HCT116 (cell line): ENCODE data around the gene ZBTB20.

ENCODE experiments used
- CEBPB ChIP-seq: IDR thresholded peaks from 2 replicates; pipeline ENCODE4 v1.6.1; 2012; ENCODE audit warnings: low read depth
- CTCF ChIP-seq, 3 experiments: fragments of 200-600 bp in 1 of 3; sonication (generic) in 1 of 3; IDR thresholded peaks in 2 of 3; conservative IDR thresholded peaks in 1 of 3; 2 replicates each; pipeline ENCODE4 v1.5.1; 2012 to 2017; ENCODE audit warnings: low read depth in 2 of 3, low read length in 2 of 3, antibody characterized with exemption in 1 of 3, borderline replicate concordance in 1 of 3, control low read depth in 1 of 3, mild to moderate bottlenecking in 1 of 3, mixed read lengths in 1 of 3, mixed run types in 1 of 3, moderate library complexity in 1 of 3; ENCODE audit not compliant: insufficient read depth in 1 of 3
- ELF1 ChIP-seq: IDR thresholded peaks from 2 replicates; pipeline ENCODE4 v1.6.1; 2012; ENCODE audit warnings: low read depth, borderline replicate concordance
- MAX ChIP-seq: IDR thresholded peaks from 2 replicates; pipeline ENCODE4 v1.6.1; 2012
- POLR2A ChIP-seq: IDR thresholded peaks from 2 replicates; pipeline ENCODE4 v1.7.0; 2011; ENCODE audit warnings: borderline replicate concordance; ENCODE audit not compliant: insufficient read depth, insufficient read length; ENCODE audit errors: extremely low read depth
- SIN3A ChIP-seq: IDR thresholded peaks from 2 replicates; pipeline ENCODE4 v1.6.1; 2012; ENCODE audit warnings: low read depth
- TCF7L2 ChIP-seq: IDR thresholded peaks from 2 replicates; pipeline ENCODE4 v1.7.0; 2011; ENCODE audit warnings: borderline replicate concordance, inconsistent platforms; ENCODE audit not compliant: insufficient read depth, insufficient read length; ENCODE audit errors: extremely low read depth
- YY1 ChIP-seq: IDR thresholded peaks from 2 replicates; pipeline ENCODE4 v1.6.1; 2011; ENCODE audit warnings: low read length, low read depth, moderate library complexity, mild to moderate bottlenecking; ENCODE audit not compliant: insufficient replicate concordance; ENCODE audit errors: extremely low read depth

- peak; percentile 38 to 90 (median 66); a peak in 5 of 6 replicates for TF ChIP-seq CTCF (IDR thresholded peaks at IDR 0.05 in 2 of 3, conservative IDR thresholded peaks at IDR 0.05 in 1 of 3; ENCODE audit: borderline replicate concordance in 1 of 3, insufficient read depth in 1 of 3, low read depth in 2 of 3, low read length in 2 of 3)
- peak; percentile 2; the same call in 1 of the 2 replicates for TF ChIP-seq CEBPB
- TF ChIP-seq SIN3A = no peak
- no peak for TF ChIP-seq POLR2A
- TF ChIP-seq YY1 = no peak
- TF ChIP-seq TCF7L2 = no peak
- no peak for TF ChIP-seq ELF1
- no peak for TF ChIP-seq MAX
Observed at GRCh38 chr3:114418724-114419543, 728.2 kb downstream of the ZBTB20 start.
